Left lung (tissue), 10 donors: ENCODE measurements around the gene CTSK. TPM values are rescaled to one million over a fixed set of nuclear protein-coding genes. Genes with fewer than 3 reads are reported as not detected.
A peak's percentile ranks its signal among the peaks of the same experiment; 100 is the strongest.
"Not testable (repeated sequence)": the region's sequence is repeated elsewhere in the genome, so short reads cannot be mapped to it uniquely, and the experiment has no call there.

Experiments used
- ATAC-seq: fragments of 200-7000 bp; cut with Tn5 transposase; one replicate; pipeline ENCODE4 v1.9.1; 2020; ENCODE audit warnings: moderate library complexity
- DNase-seq, 4 donors: peaks; one replicate each; pipeline ENCODE4 v3.0.0-alpha.2; 2013 to 2020
- H3K27ac ChIP-seq, 2 donors: fragments of 200-600 bp; sonication (generic) in 1 of 2; one replicate each; pipeline versions ENCODE4 v1.5.0 to v1.8.0; 2020 to 2021
- H3K27me3 ChIP-seq, 2 donors: fragments of 200-600 bp; sonication (generic) in 1 of 2; one replicate each; pipeline versions ENCODE4 v1.5.0 to v1.8.0; 2020 to 2021
- H3K36me3 ChIP-seq, 2 donors: fragments of 200-600 bp; sonication (generic) in 1 of 2; one replicate each; pipeline versions ENCODE4 v1.5.0 to v1.8.0; 2020 to 2021
- H3K4me1 ChIP-seq, 2 donors: fragments of 200-600 bp; one replicate each; pipeline ENCODE4 v1.8.0; 2021
- H3K4me3 ChIP-seq, 2 donors: fragments of 200-600 bp; sonication (generic) in 1 of 2; one replicate each; pipeline versions ENCODE4 v1.5.0 to v1.8.0; 2020 to 2021; ENCODE audit warnings: mild to moderate bottlenecking in 1 of 2
- H3K9me3 ChIP-seq, 2 donors: fragments of 200-600 bp; sonication (generic) in 1 of 2; one replicate each; pipeline versions ENCODE4 v1.5.0 to v1.8.0; 2020 to 2021
- intact Hi-C, 2 donors: fragments of 100-400 bp; cut with DNase I; formaldehyde crosslinking; loops; one replicate each; pipeline versions ENCODE4 v1.11.2 to v1.14.2; 2022
- polyA plus RNA-seq, 6 donors: library from polyadenylated mRNA; unstranded; fragments of 120-200 nt; gene quantifications; one replicate each; pipeline ENCODE4 v1.2.1, GENCODE V29; 2013; ENCODE audit not compliant: insufficient read length in 6 of 6
- total RNA-seq, 2 donors: library from RNA; stranded (reverse); fragmentation: NEBNext Ultra II Directional; extraction: Animal tissue kit (Norgen Biotek cat#: 25700); gene quantifications; one replicate each; pipeline ENCODE4 v1.2.1, GENCODE V29; 2021
- TF ChIP-seq, protein P1 (sequence below), 2 donors: fragments of 200-600 bp; sonication (generic) in 1 of 2; IDR thresholded peaks; one replicate each; pipeline versions ENCODE4 v1.5.0 to v1.8.0; 2021; ENCODE audit warnings: antibody characterized with exemption in 2 of 2
- donor health status: DM: no; HTN: yes; CAD: no.
- donor health status: DM: no; HTN: no; CAD: no.

CTSK gene
- total and polyA plus RNA-seq, 8 donors: 19.9 to 54.5 (median 36.0) TPM

DNA sequence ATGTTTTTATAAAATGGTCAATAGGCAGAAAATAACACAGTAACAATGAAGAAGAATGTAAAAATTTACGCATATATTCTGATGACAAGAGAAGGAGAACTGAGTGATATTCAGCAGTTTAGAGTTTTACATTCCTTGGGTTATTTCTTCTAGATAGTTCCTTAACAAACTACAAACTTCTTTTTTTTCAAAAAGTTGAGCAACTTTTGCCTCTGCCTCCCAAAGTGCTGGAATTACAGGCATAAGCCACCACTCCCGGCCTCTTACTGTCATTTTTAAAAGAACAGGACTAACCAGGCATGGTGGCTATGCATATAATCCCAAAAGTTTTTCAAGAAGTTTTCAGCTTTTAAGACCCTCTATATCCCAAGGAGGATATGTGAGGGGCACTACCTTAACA is 35.4 kb upstream of the CTSK start:
- DNase-seq (no peak), ATAC-seq (no peak)
- no peak overlapping the region for H3K4me3 ChIP-seq
- intact Hi-C loops: no loop called here
- peaks cover 0 to 28% of the 10 kb centered on the region in 2 donors for H3K4me1 ChIP-seq
- H3K9me3 ChIP-seq: no peaks in the 10 kb centered on the region
- H3K27me3 ChIP-seq: no peaks in the 10 kb centered on the region
- TF ChIP-seq, protein P1, sequence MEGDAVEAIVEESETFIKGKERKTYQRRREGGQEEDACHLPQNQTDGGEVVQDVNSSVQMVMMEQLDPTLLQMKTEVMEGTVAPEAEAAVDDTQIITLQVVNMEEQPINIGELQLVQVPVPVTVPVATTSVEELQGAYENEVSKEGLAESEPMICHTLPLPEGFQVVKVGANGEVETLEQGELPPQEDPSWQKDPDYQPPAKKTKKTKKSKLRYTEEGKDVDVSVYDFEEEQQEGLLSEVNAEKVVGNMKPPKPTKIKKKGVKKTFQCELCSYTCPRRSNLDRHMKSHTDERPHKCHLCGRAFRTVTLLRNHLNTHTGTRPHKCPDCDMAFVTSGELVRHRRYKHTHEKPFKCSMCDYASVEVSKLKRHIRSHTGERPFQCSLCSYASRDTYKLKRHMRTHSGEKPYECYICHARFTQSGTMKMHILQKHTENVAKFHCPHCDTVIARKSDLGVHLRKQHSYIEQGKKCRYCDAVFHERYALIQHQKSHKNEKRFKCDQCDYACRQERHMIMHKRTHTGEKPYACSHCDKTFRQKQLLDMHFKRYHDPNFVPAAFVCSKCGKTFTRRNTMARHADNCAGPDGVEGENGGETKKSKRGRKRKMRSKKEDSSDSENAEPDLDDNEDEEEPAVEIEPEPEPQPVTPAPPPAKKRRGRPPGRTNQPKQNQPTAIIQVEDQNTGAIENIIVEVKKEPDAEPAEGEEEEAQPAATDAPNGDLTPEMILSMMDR (IDR thresholded peaks at IDR 0.05): no peak
- peaks cover 0 to 30% of the 10 kb centered on the region in 2 donors for H3K36me3 ChIP-seq
- H3K27ac ChIP-seq: no peak overlapping the region

DNA sequence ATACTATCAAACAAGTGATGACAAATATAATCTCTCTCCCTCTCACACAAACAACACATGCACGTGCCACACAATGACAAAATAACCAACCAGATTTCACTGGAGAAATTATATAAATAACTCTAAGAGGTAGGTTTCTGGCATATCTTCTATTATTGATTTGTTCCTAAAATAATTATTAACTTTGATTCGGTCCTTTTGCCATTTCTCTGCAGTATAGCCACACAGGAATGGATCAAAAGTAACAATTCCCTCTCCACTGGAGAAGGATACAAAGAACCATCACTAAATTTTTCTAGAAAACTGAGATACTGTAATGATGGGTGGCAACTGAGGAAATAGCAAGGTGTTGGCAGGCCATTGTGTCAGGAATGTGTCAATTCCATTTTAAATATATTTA is 34.9 kb upstream of the CTSK start:
- peaks cover 0 to 28% of the 10 kb centered on the region in 2 donors for H3K4me1 ChIP-seq
- no peak overlapping the region for H3K27ac ChIP-seq
- no peaks in the 10 kb centered on the region for H3K9me3 ChIP-seq
- peaks cover 0 to 29% of the 10 kb centered on the region in 2 donors for H3K36me3 ChIP-seq
- H3K27me3 ChIP-seq: no peaks in the 10 kb centered on the region
- no peak overlapping the region for H3K4me3 ChIP-seq
- no peak for DNase-seq
- TF ChIP-seq, protein P1 (IDR thresholded peaks at IDR 0.05): no peak
- intact Hi-C loops: no loop called here
- no peak for ATAC-seq

DNA sequence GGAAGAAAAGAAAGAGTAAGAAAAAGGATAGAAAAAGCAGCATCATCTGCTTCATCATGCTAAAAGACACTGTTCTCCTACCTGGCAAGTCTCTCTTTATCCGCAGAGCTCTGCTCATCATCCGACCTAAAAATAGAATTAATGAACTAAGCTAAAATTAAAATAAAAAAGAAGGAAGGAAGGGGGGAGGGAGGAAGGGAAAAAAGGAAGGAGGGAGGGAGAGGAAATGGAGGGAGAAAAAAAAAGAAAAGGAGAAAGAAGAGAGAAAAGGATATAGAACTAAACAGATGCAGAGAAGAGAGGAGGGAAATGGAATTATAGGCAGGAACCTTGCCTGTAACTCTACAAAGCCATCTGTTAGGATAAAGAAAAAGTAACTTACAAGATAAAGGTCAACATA is 34.3 kb upstream of the CTSK start:
- Histone ChIP-seq H3K27ac (peak overlapping the region in 1 of 2 donors; percentile 10), H3K36me3 (peaks cover 0 to 31% of the 10 kb centered on the region in 2 donors), H3K4me3 (no peak overlapping the region), H3K27me3 (no peaks in the 10 kb centered on the region), H3K4me1 (peaks cover 0 to 28% of the 10 kb centered on the region in 2 donors), H3K9me3 (no peaks in the 10 kb centered on the region)
- TF ChIP-seq, protein P1 (IDR thresholded peaks at IDR 0.05): no peak
- intact Hi-C loops: no loop called here
- no peak for DNase-seq
- ATAC-seq: no peak

DNA sequence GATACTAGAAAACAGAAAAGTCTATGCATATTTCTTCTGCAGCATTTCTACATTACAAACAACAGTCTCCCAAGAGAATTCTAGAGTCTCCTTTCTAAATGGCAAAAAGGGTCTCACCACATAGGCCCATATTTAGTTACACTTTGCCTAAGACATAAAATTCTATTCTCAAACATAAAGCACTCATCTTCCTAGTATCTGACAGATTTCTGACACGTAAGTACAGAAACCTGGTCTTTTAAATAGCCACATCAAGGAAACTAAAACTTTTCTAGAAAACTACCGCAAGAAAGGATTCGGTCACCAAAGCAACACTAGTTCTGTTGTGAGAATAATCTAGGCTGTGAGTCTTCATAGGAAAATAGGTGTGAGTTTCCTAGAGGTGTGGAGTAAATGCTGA is 33.6 kb upstream of the CTSK start:
- Histone ChIP-seq H3K27ac (peak overlapping the region in 1 of 2 donors; percentile 10), H3K36me3 (peaks cover 0 to 38% of the 10 kb centered on the region in 2 donors), H3K4me3 (no peak overlapping the region), H3K9me3 (no peaks in the 10 kb centered on the region), H3K4me1 (peaks cover 0 to 24% of the 10 kb centered on the region in 2 donors), H3K27me3 (no peaks in the 10 kb centered on the region)
- intact Hi-C loops: no loop called here
- DNase-seq (no peak), ATAC-seq (no peak)
- TF ChIP-seq, protein P1 (IDR thresholded peaks at IDR 0.05): no peak

DNA sequence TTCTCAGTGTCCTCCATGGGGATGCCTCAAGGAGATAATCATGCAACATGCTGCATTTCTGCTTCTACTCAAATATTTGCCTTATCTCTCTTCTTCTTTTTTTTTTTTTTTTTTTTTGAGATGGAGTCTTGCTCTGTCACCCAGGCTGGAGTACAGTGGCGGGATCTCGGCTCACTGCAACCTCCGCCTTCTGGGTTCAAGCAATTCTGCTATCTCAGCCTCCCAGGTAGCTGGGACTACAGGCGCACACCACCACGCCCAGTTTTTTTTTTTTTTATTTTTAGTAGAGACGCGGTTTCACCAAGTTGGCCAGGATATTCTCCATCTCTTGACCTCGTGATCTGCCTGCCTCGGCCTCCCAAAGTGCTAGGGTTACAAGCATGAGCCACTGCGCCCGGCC is 32.8 kb upstream of the CTSK start:
- ATAC-seq, intact Hi-C loops, H3K9me3 ChIP-seq, H3K4me3 ChIP-seq, H3K27me3 ChIP-seq, DNase-seq, H3K27ac ChIP-seq: not testable (repeated sequence)
- Histone ChIP-seq H3K4me1 (peaks cover 0 to 24% of the 10 kb centered on the region in 2 donors), H3K36me3 (peaks cover 0 to 43% of the 10 kb centered on the region in 2 donors)

DNA sequence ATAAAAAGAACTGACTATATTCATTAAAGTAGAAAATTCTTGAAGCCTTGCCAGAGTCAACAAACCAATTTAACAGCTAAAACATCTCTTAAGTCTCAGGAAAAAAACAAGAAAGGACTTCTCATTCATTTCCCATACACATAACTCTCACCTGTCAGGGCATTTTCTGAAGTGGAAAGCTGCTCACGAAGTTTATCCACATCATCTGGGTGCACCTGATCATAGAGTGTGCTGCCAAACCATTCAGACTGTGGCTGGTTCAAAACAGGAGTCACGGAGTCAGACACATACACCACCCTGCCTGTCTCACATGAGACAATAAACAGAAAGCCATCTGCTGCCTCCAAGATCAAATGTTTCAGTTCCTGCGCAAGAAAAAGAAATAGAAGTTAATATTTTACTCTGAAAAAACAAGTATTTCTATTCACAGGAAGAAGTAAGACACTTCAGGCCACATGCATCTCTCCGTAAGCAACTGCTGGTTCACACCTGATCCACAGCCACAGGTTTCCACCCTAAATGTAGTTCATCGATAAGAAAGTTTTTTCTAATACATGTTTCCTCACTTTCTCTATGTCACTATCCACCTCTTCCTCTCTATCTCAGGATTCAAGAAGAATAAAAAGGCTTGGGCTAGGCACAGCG is 28.2 kb upstream of the CTSK start:
- peak in 1 of 4 donors; percentile 15 for DNase-seq
- ATAC-seq: peak; percentile 83
- intact Hi-C loops: no loop called here
- H3K36me3 ChIP-seq: peaks cover 0 to 73% of the 10 kb centered on the region in 2 donors
- no peak overlapping the region for H3K4me3 ChIP-seq
- TF ChIP-seq, protein P1 (IDR thresholded peaks at IDR 0.05): no peak
- H3K27ac ChIP-seq: no peak overlapping the region
- no peaks in the 10 kb centered on the region for H3K9me3 ChIP-seq
- H3K4me1 ChIP-seq: no peaks in the 10 kb centered on the region
- H3K27me3 ChIP-seq: no peaks in the 10 kb centered on the region

DNA sequence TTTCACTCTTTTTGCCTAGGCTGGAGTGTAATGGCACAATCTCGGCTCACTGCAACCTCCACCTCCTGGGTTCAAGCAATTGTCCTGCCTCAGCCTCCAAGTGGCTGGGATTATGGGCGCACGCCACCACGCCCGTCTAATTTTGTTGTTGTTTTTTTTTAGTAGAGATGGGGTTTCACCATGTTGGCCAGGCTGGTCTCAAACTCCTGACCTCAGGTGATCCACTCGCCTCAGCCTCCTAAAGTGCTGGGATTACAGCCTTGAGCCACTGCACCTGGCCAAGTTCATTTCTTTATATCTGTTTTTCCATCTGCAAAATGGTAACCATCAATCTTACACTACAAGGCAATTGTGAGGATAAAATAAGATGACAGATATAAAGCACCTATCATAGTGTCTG is 25.9 kb upstream of the CTSK start:
- H3K36me3 ChIP-seq: peaks cover 3 to 89% of the 10 kb centered on the region in 2 donors

More for the DNA sequence above, 25.9 kb upstream of the CTSK start:
- H3K27me3 ChIP-seq, ATAC-seq, DNase-seq, intact Hi-C loops, H3K9me3 ChIP-seq, H3K27ac ChIP-seq, H3K4me1 ChIP-seq, H3K4me3 ChIP-seq: not testable (repeated sequence)
